GM12801 (cell line): Measurements from ENCODE around the gene GNAT3.

Experiments used
- TF ChIP-seq, protein P1 (sequence below): IDR thresholded peaks from one replicate; pipeline ENCODE4 v1.5.1; 2011; ENCODE audit warnings: control low read depth; ENCODE audit not compliant: insufficient read length; ENCODE audit errors: extremely low read depth

Gene GNAT3

GRCh38 chr7:80537091-80537490 lies 25.2 kb upstream of the GNAT3 start:
- TF ChIP-seq, protein P1, sequence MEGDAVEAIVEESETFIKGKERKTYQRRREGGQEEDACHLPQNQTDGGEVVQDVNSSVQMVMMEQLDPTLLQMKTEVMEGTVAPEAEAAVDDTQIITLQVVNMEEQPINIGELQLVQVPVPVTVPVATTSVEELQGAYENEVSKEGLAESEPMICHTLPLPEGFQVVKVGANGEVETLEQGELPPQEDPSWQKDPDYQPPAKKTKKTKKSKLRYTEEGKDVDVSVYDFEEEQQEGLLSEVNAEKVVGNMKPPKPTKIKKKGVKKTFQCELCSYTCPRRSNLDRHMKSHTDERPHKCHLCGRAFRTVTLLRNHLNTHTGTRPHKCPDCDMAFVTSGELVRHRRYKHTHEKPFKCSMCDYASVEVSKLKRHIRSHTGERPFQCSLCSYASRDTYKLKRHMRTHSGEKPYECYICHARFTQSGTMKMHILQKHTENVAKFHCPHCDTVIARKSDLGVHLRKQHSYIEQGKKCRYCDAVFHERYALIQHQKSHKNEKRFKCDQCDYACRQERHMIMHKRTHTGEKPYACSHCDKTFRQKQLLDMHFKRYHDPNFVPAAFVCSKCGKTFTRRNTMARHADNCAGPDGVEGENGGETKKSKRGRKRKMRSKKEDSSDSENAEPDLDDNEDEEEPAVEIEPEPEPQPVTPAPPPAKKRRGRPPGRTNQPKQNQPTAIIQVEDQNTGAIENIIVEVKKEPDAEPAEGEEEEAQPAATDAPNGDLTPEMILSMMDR: no peak

DNA sequence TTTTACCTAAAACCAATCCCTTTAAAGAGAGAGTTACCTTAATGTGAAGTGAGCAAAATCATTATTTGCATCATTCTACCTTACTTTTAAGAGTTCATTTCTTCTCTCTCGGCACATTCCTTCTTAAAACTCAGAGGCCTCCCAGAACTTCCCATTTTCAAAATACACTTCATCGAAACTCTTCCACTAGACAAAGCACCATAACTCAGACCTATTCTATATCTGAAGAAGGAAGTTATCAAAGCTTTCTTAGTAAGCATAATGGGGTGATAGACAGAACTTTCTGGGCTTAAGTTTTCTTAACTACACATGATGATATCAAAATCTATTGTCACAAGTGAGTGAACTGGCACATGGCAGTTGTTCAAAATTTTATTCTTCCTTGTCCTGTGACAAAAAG lies 24.6 kb upstream of the GNAT3 start:
- TF ChIP-seq, protein P1: no peak

DNA sequence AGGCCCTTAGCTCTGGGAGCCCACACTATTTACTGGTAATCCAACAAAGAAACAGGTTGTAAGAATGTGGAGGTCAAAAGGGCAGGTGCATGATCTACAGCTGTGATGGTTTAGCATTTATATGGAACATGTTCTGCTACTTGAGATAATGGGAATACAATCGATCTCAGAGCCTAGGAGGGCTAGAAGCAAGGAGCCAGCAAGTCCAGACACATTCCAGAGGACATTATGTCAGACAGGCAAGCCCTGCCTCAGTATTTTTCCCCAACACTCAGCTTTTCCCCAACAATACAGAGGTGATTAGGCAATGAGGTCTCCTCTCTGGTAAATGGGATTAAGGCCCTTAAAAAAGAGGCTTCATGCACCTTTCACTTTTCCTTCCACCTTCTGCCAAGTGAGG lies 21.4 kb upstream of the GNAT3 start:
- TF ChIP-seq, protein P1: no peak

- TF ChIP-seq, protein P1: no peak
These were observed 20.3 kb upstream of the GNAT3 start for GRCh38 chr7:80532153-80532552.

- TF ChIP-seq, protein P1: no peak
These were observed 18.3 kb upstream of the GNAT3 start for GRCh38 chr7:80530136-80530535.

DNA sequence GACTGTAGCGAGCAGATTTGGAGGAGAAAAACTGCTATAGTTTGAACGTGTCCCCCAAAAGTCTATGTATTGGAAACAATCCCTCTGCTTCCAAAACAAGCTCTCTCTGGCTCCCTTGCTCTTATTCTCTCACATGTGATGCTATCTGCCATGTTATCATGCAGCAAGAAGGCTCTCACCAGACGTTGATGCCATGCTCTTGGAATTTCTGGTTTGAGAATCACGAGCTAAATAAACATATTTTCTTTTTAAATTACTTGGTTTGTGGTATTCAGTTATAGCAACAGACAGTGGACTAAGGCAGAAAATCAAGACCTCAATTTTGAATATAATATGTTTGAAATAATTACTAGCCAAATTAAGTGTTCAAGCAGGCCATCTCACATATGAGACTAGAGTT lies 17.5 kb upstream of the GNAT3 start:
- TF ChIP-seq, protein P1: no peak

DNA sequence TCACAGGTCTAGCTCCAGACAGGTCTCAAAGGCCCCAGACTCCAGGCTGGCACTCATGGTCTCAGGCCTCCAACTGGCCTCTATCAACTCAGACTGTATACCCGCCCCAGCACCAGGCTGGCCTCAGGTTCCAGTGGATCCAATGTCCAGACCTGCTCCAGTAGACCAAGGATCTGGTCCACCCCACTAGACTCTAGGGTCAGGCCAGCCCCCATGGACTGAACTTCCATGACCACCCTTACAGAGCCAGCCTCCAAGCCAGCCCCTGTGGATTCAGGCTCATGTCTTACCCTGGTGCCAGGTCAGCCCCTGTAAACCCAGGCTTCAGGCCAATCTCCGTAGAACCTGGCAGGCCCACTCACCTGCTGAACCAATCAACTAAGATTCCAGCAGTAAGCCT lies 16.8 kb upstream of the GNAT3 start:
- TF ChIP-seq, protein P1: no peak

DNA sequence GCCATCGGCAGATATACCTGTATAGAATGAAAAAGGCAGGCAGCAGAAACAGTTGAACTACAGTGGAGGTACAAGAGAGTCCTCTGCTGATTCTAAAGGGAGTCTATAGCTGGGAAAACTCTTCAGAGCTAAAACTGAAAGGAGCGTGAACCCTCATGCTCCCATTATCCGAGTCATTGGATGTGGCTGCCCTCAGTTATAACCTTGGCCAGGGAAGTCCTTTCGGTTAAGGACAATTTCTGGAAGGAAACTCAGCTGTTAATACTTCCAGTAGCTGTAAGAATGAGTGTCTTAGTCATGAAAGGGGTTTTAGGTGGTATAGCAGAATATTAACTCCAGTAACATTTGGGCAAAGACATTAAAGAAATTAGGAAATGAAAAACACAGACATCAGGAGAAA lies 14.6 kb upstream of the GNAT3 start:
- TF ChIP-seq, protein P1: no peak
